K562 (cell line): Measurements from ENCODE around the gene MAPKAPK2. TPM values are rescaled to one million over a fixed set of nuclear protein-coding genes. Genes with fewer than 3 reads are reported as not detected.

Experiments
- CLOCK ChIP-seq: fragments of 250-450 bp; sonication (Bioruptor Pico); IDR thresholded peaks from 2 replicates; pipeline ENCODE4 v1.4.0; 2020; ENCODE audit warnings: mild to moderate bottlenecking, moderate library complexity, borderline replicate concordance
- HDAC3 ChIP-seq: fragments of 450-650 bp; IDR thresholded peaks from 2 replicates; pipeline ENCODE4 v1.6.1; 2018; ENCODE audit warnings: borderline replicate concordance, mild to moderate bottlenecking, moderate library complexity; ENCODE audit not compliant: partially characterized antibody
- JUND ChIP-seq, 2 experiments: IDR thresholded peaks; 2 replicates in 1 of 2; 3 replicates in 1 of 2; pipeline ENCODE4 v1.6.1; 2011; ENCODE audit warnings: borderline replicate concordance in 2 of 2, low read depth in 2 of 2, low read length in 2 of 2, improper control_type of control experiment in 1 of 2, missing biosample characterization in 1 of 2, missing genetic modification characterization in 1 of 2, missing genetic modification reagents in 1 of 2
- MAFK ChIP-seq: IDR thresholded peaks from 2 replicates; pipeline ENCODE4 v1.6.1; 2011; ENCODE audit warnings: low read length, improper control_type of control experiment
- MNT ChIP-seq, 2 experiments: fragments of 450-650 bp; conservative IDR thresholded peaks; 2 replicates each; pipeline ENCODE4 v1.6.1; 2017; ENCODE audit warnings: mild to moderate bottlenecking in 2 of 2, moderate library complexity in 2 of 2
- NCOA2 ChIP-seq, 2 experiments: fragments of 450-650 bp; IDR thresholded peaks; 2 replicates each; pipeline ENCODE4 v1.6.1; 2018; ENCODE audit warnings: mild to moderate bottlenecking in 2 of 2, moderate library complexity in 1 of 2; ENCODE audit not compliant: partially characterized antibody in 2 of 2
- NFE2L1 ChIP-seq: fragments of 450-650 bp; IDR thresholded peaks from 2 replicates; pipeline ENCODE4 v1.6.1; 2016; ENCODE audit warnings: missing genetic modification characterization, low read depth, mild to moderate bottlenecking, missing compliant biosample characterization, moderate library complexity, borderline replicate concordance
- PRPF4 ChIP-seq: fragments of 200-400 bp; formaldehyde crosslinking; IDR thresholded peaks from one replicate; pipeline ENCODE4 v1.6.1; 2017; ENCODE audit warnings: low read length, low read depth, mild to moderate bottlenecking; ENCODE audit not compliant: insufficient read depth, poor library complexity, severe bottlenecking
- RBM17 ChIP-seq: fragments of 200-400 bp; formaldehyde crosslinking; IDR thresholded peaks from 2 replicates; pipeline ENCODE4 v1.6.1; 2017; ENCODE audit warnings: low read depth, mild to moderate bottlenecking, low read length, borderline replicate concordance
- RNF219 ChIP-seq: fragments of 250-450 bp; sonication (Bioruptor Pico); IDR thresholded peaks from 2 replicates; pipeline ENCODE4 v1.5.0; 2022; ENCODE audit warnings: mild to moderate bottlenecking
- RUNX1 ChIP-seq: sonication (generic); IDR thresholded peaks from 2 replicates; pipeline ENCODE4 v1.6.1; 2016; ENCODE audit warnings: antibody characterized with exemption, low read depth
- TAL1 ChIP-seq: fragments of 450-650 bp; IDR thresholded peaks from 2 replicates; pipeline ENCODE4 v1.6.1; 2016; ENCODE audit warnings: mild to moderate bottlenecking
- TEAD1 ChIP-seq, 2 experiments: fragments of 450-650 bp in 1 of 2; sonication (generic) in 1 of 2; formaldehyde crosslinking; IDR thresholded peaks; 2 replicates each; pipeline versions ENCODE4 v1.4.0 to v1.8.0; 2020 to 2022; ENCODE audit warnings: mild to moderate bottlenecking in 2 of 2, missing genetic modification reagents in 1 of 2
- TOE1 ChIP-seq, 2 experiments: fragments of 450-650 bp in 1 of 2; sonication (generic) in 1 of 2; formaldehyde crosslinking in 1 of 2; IDR thresholded peaks; 2 replicates each; pipeline versions ENCODE4 v1.7.1 to v1.8.0; 2016 to 2022; ENCODE audit warnings: borderline replicate concordance in 2 of 2, mild to moderate bottlenecking in 2 of 2, antibody characterized with exemption in 1 of 2, inconsistent platforms in 1 of 2, low read depth in 1 of 2, missing genetic modification reagents in 1 of 2, moderate library complexity in 1 of 2
- ZKSCAN8 ChIP-seq: fragments of 200-800 bp; sonication (Bioruptor generic); IDR thresholded peaks from 2 replicates; pipeline ENCODE4 v1.6.1; 2016; ENCODE audit warnings: missing genetic modification characterization, missing compliant biosample characterization
- ZNF263 ChIP-seq: sonication (generic); formaldehyde crosslinking; IDR thresholded peaks from 2 replicates; pipeline ENCODE4 v1.8.0; 2022; ENCODE audit warnings: mild to moderate bottlenecking, missing genetic modification reagents, borderline replicate concordance
- ZNF354B ChIP-seq: fragments of 250-450 bp; sonication (Bioruptor Pico); IDR thresholded peaks from 2 replicates; pipeline ENCODE4 v1.4.0; 2020
- ZNF766 ChIP-seq: fragments of 200-800 bp; sonication (Bioruptor generic); conservative IDR thresholded peaks from 2 replicates; pipeline ENCODE4 v1.6.1; 2016; ENCODE audit warnings: missing genetic modification characterization, missing compliant biosample characterization
- polyA plus RNA-seq, 8 experiments: library from polyadenylated mRNA; depleted of rRNA in 4 of 8; stranded (reverse) in 5 of 8; unstranded in 3 of 8; fragments of >200 nt; fragmentation: Nextera tagmentation in 2 of 8; fragmentation: Illumina TruSeq in 1 of 8; extraction: Ambion mirVana in 2 of 8; extraction: Trizol in 1 of 8; gene quantifications; 2 replicates each; pipeline versions ENCODE4 v1.2.1 to v1.2.3, GENCODE V29; 2011 to 2014; ENCODE audit warnings: inconsistent platforms in 1 of 8, missing spikeins in 1 of 8
- total RNA-seq, 7 experiments: library from RNA; depleted of rRNA in 6 of 7; stranded (reverse); fragments of >200 nt in 6 of 7; fragmentation: Illumina TruSeq in 2 of 7; extraction: Trizol in 2 of 7; gene quantifications; 2 replicates each; pipeline versions ENCODE4 v1.2.1 to v1.2.3, GENCODE V29; 2011 to 2021; ENCODE audit warnings: low replicate concordance in 1 of 7

The MAPKAPK2 gene
- total and polyA plus RNA-seq, 9 of the 15 experiments (the other 6 are each of a cell fraction or from before 2014, with no cell fraction given) = 0.63 to 94.2 (median 52.1) TPM

GRCh38 chr1:206651958-206652890 is 32.5 kb upstream of the MAPKAPK2 start (continued):
- no peak for TF ChIP-seq NFE2L1 (tag)
- TF ChIP-seq ZKSCAN8 (CRISPR knock-in tag) = 0 out of 2 replicates have a peak, but pooled peaks have one; percentile 74
- TF ChIP-seq NCOA2 (IDR thresholded peaks at IDR 0.05; ENCODE audit: partially characterized antibody in 2 of 2) = no peak
- no peak for TF ChIP-seq CLOCK
- TF ChIP-seq TOE1 (IDR thresholded peaks at IDR 0.05; ENCODE audit: borderline replicate concordance) = 0 out of 2 replicates have a peak, but pooled peaks have one; percentile 65
- TF ChIP-seq TOE1 (CRISPR knock-in tag; IDR thresholded peaks at IDR 0.05; ENCODE audit: borderline replicate concordance, low read depth) = no peak
- peak; percentile 98 for TF ChIP-seq TAL1
- TF ChIP-seq RBM17 = no peak
- peak; percentile 57 to 72 for TF ChIP-seq MNT (conservative IDR thresholded peaks at IDR 0.05)
- no peak for TF ChIP-seq PRPF4
- TF ChIP-seq HDAC3 = peak; percentile 88
- peak in 1 of 2 experiments; percentile 74; a peak in 2 of 4 replicates for TF ChIP-seq TEAD1 (CRISPR knock-in tag; IDR thresholded peaks at IDR 0.05)
- no peak for TF ChIP-seq ZNF354B (CRISPR knock-in tag)
- TF ChIP-seq ZNF263 (CRISPR knock-in tag) = peak; percentile 12; the same call in 1 of the 2 replicates
- peak; percentile 71; the same call in 1 of the 2 replicates for TF ChIP-seq RNF219 (CRISPR knock-in tag)
- peak; percentile 69; the same call in 1 of the 2 replicates for TF ChIP-seq RUNX1
- peak; percentile 81 for TF ChIP-seq ZNF766 (CRISPR knock-in tag)
- peak; percentile 53 for TF ChIP-seq JUND (IDR thresholded peaks at IDR 0.05; ENCODE audit: borderline replicate concordance, low read depth, low read length)
- no peak; the same call in 1 of the 3 replicates for TF ChIP-seq JUND (tag; IDR thresholded peaks at IDR 0.05; ENCODE audit: borderline replicate concordance, low read depth, low read length)
- TF ChIP-seq MAFK = peak; percentile 69
